GM12878 (cell line): ENCODE results near the gene ZNF780A. TPM values are rescaled to one million over a fixed set of nuclear protein-coding genes. Genes with fewer than 3 reads are reported as not detected.

Experiments used
- ATAC-seq: fragments of 200-7000 bp; cut with Tn5 transposase; 3 replicates; pipeline ENCODE4 v1.9.1; 2020; ENCODE audit warnings: mild to moderate bottlenecking, moderate library complexity
- BruUV-seq: library from RNA; stranded (reverse); fragments of 400-500 nt; replicated peaks from 2 replicates; lab custom pipeline; 2021; lab: Mats Ljungman, UMichigan
- CTCF ChIA-PET: fragments of 300-600 bp; sonication (Branson Sonifier 250); formaldehyde crosslinking; extraction: SDS; loops from one replicate; lab custom pipeline; 2021; ENCODE audit warnings: inconsistent platforms; lab: Yijun Ruan, JAX
- POLR2A ChIA-PET: fragments of 350-600 bp; formaldehyde crosslinking; extraction: SDS; loops from one replicate; lab custom pipeline; 2021; ENCODE audit warnings: inconsistent platforms; lab: Charles Lee
- RAD21 ChIA-PET: fragments of 300-600 bp; sonication (Branson Sonifier 250); formaldehyde crosslinking; loops from one replicate; lab custom pipeline; 2023; ENCODE audit warnings: antibody characterized with exemption; ENCODE audit not compliant: unreplicated experiment; lab: Charles Lee
- SMC1A ChIA-PET: fragments of 300-600 bp; sonication (Branson Sonifier 250); formaldehyde crosslinking; loops from one replicate; lab custom pipeline; 2023; ENCODE audit not compliant: unreplicated experiment, uncharacterized antibody; lab: Charles Lee
- DNase-seq: peaks from one replicate; pipeline ENCODE4 v3.0.0-alpha.2; 2011; ENCODE audit warnings: low read depth, low spot score
- FAIRE-seq: peaks from 3 replicates; lab custom pipeline; 2011; peaks lifted over from hg19 to GRCh38; lab: Jason Lieb, UNC
- H2AFZ ChIP-seq: 2 replicates; pipeline ENCODE4 v1.6.0; 2011; ENCODE audit warnings: low read depth, low read length, control low read depth; ENCODE audit not compliant: control insufficient read depth
- H3K27ac ChIP-seq: 2 replicates; pipeline ENCODE4 v1.5.1; 2011; ENCODE audit warnings: control low read depth; ENCODE audit not compliant: control insufficient read depth, insufficient read depth
- H3K27me3 ChIP-seq, 2 experiments: replicated peaks in 1 of 2; 2 replicates each; pipeline versions ENCODE4 v1.6.0 to v1.6.1; 2011; ENCODE audit warnings: low read length in 1 of 2; ENCODE audit not compliant: control insufficient read depth in 2 of 2, insufficient read depth in 2 of 2
- H3K36me3 ChIP-seq, 2 experiments: 2 replicates each; pipeline ENCODE4 v1.5.1; 2011; ENCODE audit warnings: low read length in 1 of 2; ENCODE audit not compliant: control insufficient read depth in 2 of 2, insufficient read depth in 2 of 2
- H3K4me1 ChIP-seq: 2 replicates; pipeline ENCODE4 v1.6.1; 2011; ENCODE audit warnings: mild to moderate bottlenecking, low read length, moderate library complexity, mixed read lengths; ENCODE audit not compliant: control insufficient read depth, insufficient read depth
- H3K4me2 ChIP-seq: 2 replicates; pipeline ENCODE4 v1.6.0; 2011; ENCODE audit warnings: control low read depth; ENCODE audit not compliant: control insufficient read depth, insufficient read depth
- H3K4me3 ChIP-seq: fragments of 200-600 bp; sonication (generic); 2 replicates; pipeline ENCODE4 v1.5.1; 2016
- H3K79me2 ChIP-seq: 2 replicates; pipeline ENCODE4 v1.6.0; 2011; ENCODE audit warnings: low read length; ENCODE audit not compliant: control insufficient read depth, insufficient read depth
- H3K9ac ChIP-seq: 2 replicates; pipeline ENCODE4 v1.8.0; 2011; ENCODE audit warnings: low read length, control low read depth, mixed read lengths; ENCODE audit not compliant: control insufficient read depth, insufficient read depth
- H3K9me3 ChIP-seq: replicated peaks from 3 replicates; pipeline ENCODE4 v1.5.1; 2011; ENCODE audit warnings: mild to moderate bottlenecking, low read length; ENCODE audit not compliant: control insufficient read depth, insufficient read depth
- H4K20me1 ChIP-seq: 2 replicates; pipeline ENCODE4 v1.6.0; 2011; ENCODE audit not compliant: control insufficient read depth, insufficient read depth
- IRF4 ChIP-seq: IDR thresholded peaks from 2 replicates; pipeline ENCODE4 v1.6.1; 2011; ENCODE audit warnings: low read depth, low read length
- POLR2AphosphoS2 ChIP-seq: IDR thresholded peaks from 2 replicates; pipeline ENCODE4 v1.6.1; 2011; ENCODE audit warnings: low read depth, mild to moderate bottlenecking, low read length, improper control_type of control experiment, moderate library complexity
- SKIL ChIP-seq: fragments of 450-650 bp; IDR thresholded peaks from 2 replicates; pipeline ENCODE4 v1.6.1; 2017; ENCODE audit warnings: mild to moderate bottlenecking, low read depth, inconsistent platforms; ENCODE audit not compliant: poor library complexity, severe bottlenecking
- ZNF274 ChIP-seq: IDR thresholded peaks from one replicate; pipeline ENCODE4 v1.8.0; 2011; ENCODE audit not compliant: insufficient read length, insufficient read depth
- WGBS: methylation state at CpG from one replicate; pipeline ENCODE4 v1.1.6; 2016; ENCODE audit warnings: low lambda C conversion rate; ENCODE audit not compliant: insufficient replicate concordance, insufficient coverage; ENCODE audit errors: missing lambda C conversion rate; 5-methylcytosine and 5-hydroxymethylcytosine counted together
- in situ Hi-C: fragments of 300-500 bp; cut with MboI; formaldehyde crosslinking; loops from 9 replicates; pipeline ENCODE4 v1.14.3; 2018; ENCODE audit warnings: mixed read lengths
- intact Hi-C: fragments of 100-400 bp; cut with micrococcal nuclease; formaldehyde crosslinking; loops from one replicate; pipeline ENCODE4 v1.14.2; 2022; ENCODE audit not compliant: unreplicated experiment
- polyA plus RNA-seq, 11 experiments: library from polyadenylated mRNA; depleted of rRNA in 4 of 11; unstranded in 6 of 11; stranded (reverse) in 5 of 11; fragments of >200 nt; fragmentation: Nextera tagmentation in 4 of 11; fragmentation: Illumina TruSeq in 1 of 11; extraction: Ambion mirVana in 4 of 11; extraction: Trizol in 1 of 11; gene quantifications; 1 replicate in 1 of 11; 2 replicates in 10 of 11; pipeline versions ENCODE4 v1.2.1 to v1.2.3, GENCODE V29; 2011 to 2016; ENCODE audit warnings: inconsistent platforms in 2 of 11, missing spikeins in 2 of 11, low read depth in 1 of 11
- total RNA-seq, 4 experiments: library from RNA; depleted of rRNA in 3 of 4; stranded (reverse); fragments of >200 nt in 3 of 4; fragmentation: Illumina TruSeq in 1 of 4; extraction: Trizol in 1 of 4; gene quantifications; 2 replicates each; pipeline versions ENCODE4 v1.2.1 to v1.2.3, GENCODE V29; 2013 to 2021

ZNF780A gene
- total and polyA plus RNA-seq, 10 of the 15 experiments (the other 5 are each of a cell fraction or from before 2014, with no cell fraction given): 10.9 to 27.6 (median 17.6) TPM

GRCh38 chr19:40033989-40034560 lies 56.7 kb downstream of the ZNF780A start:
- ChIA-PET RAD21 (no interaction called here), CTCF (no interaction called here), POLR2A (no interaction called here), SMC1A (no interaction called here)
- no peaks in the 10 kb centered on the region for H3K27me3 ChIP-seq
- 94% methylated on average over 2 of the region's 2 CpGs for WGBS
- peaks cover 38% of the 10 kb centered on the region for H3K9me3 ChIP-seq
- TF ChIP-seq ZNF274: peak; percentile 40
- TF ChIP-seq IRF4: no peak
- H3K4me1 ChIP-seq: no peaks in the 10 kb centered on the region
- H2AFZ ChIP-seq: no peak overlapping the region
- DNase-seq (no peak), FAIRE-seq (no peak), ATAC-seq (no peak)
- intact Hi-C loops: no loop called here
- no peak overlapping the region for H3K4me2 ChIP-seq
- no peaks in the 10 kb centered on the region for H3K36me3 ChIP-seq
- BruUV-seq: no TSS peak
- H3K9ac ChIP-seq: no peak overlapping the region
- H4K20me1 ChIP-seq: no peaks in the 10 kb centered on the region
- no peak overlapping the region for H3K4me3 ChIP-seq
- H3K27ac ChIP-seq: no peak overlapping the region
- in situ Hi-C loops: no loop called here
- no peaks in the 10 kb centered on the region for H3K79me2 ChIP-seq

GRCh38 chr19:40026597-40026970 lies 64.2 kb downstream of the ZNF780A start:
- H3K4me3 ChIP-seq: no peak overlapping the region
- DNase-seq (no peak), ATAC-seq (no peak), FAIRE-seq (no peak)
- ChIA-PET CTCF (no interaction called here), SMC1A (no interaction called here), RAD21 (no interaction called here), POLR2A (no interaction called here)
- in situ Hi-C loops: no loop called here
- no peaks in the 10 kb centered on the region for H3K27me3 ChIP-seq
- no peaks in the 10 kb centered on the region for H3K79me2 ChIP-seq
- H4K20me1 ChIP-seq: no peaks in the 10 kb centered on the region
- no TSS peak for BruUV-seq
- no peak overlapping the region for H3K4me2 ChIP-seq
- no peaks in the 10 kb centered on the region for H3K4me1 ChIP-seq
- H3K9ac ChIP-seq: no peak overlapping the region
- intact Hi-C loops: no loop called here
- no peaks in the 10 kb centered on the region for H3K36me3 ChIP-seq
- H3K9me3 ChIP-seq: peaks cover 26% of the 10 kb centered on the region; the same call in 2 of the 3 replicates
- TF ChIP-seq SKIL: no peak
- no peak for TF ChIP-seq POLR2AphosphoS2
- WGBS: 91% methylated on average over 5 of the region's 5 CpGs
- no peak overlapping the region for H2AFZ ChIP-seq
- no peak overlapping the region for H3K27ac ChIP-seq
